ENCODE results near the gene MYH7B. TPM values are rescaled to one million over a fixed set of nuclear protein-coding genes. Genes with fewer than 3 reads are reported as not detected.

Gene MYH7B
- total RNA-seq, 2 donors from 2014 or later = 0.42 to 0.57 TPM

DNA sequence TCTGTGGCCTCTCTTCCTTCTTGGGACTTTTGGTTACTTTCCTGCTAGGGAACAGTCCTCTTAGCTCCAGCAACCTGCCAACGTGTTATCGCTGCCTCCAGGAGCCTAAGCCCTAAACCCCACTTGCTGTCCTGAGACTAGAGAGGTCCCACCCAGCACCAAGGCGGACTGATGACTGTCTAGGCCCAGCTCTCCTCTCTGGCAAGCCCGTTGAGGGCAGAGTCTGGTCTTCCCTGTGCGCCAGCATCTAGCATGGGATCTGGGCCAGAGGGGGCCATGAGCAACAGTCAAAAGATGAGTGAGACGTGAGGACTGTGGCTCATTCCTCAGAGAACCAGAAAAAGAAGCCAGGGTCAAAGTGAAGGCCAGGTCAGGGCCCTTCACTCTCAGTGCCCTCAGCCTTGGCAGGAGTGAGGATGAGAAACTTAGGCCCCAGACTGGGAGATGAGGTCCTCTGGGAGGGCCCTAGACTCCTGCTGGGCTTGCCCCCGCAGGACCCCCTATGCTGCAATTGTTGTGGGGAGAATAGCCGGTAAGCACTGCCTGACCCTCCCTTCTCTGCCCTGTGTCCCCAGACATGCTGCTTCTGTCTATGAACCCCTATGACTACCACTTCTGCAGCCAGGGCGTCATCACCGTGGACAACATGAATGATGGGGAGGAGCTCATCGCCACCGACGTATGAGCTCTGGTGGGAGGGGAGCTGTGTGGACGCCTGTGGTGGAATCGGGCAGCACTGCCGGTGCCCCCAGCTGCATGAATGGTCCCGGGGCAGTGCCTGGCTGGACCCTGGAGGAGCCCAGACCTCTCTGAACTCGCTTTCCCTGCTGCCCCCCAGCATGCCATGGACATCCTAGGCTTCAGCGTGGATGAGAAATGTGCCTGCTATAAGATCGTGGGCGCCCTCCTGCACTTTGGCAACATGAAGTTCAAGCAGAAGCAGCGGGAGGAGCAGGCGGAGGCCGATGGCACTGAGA is 30.9 kb downstream of the MYH7B start:
- intact Hi-C loops (cut with DNase I) = no loop called here
- no peak for DNase-seq (ENCODE audit: low spot score)

DNA sequence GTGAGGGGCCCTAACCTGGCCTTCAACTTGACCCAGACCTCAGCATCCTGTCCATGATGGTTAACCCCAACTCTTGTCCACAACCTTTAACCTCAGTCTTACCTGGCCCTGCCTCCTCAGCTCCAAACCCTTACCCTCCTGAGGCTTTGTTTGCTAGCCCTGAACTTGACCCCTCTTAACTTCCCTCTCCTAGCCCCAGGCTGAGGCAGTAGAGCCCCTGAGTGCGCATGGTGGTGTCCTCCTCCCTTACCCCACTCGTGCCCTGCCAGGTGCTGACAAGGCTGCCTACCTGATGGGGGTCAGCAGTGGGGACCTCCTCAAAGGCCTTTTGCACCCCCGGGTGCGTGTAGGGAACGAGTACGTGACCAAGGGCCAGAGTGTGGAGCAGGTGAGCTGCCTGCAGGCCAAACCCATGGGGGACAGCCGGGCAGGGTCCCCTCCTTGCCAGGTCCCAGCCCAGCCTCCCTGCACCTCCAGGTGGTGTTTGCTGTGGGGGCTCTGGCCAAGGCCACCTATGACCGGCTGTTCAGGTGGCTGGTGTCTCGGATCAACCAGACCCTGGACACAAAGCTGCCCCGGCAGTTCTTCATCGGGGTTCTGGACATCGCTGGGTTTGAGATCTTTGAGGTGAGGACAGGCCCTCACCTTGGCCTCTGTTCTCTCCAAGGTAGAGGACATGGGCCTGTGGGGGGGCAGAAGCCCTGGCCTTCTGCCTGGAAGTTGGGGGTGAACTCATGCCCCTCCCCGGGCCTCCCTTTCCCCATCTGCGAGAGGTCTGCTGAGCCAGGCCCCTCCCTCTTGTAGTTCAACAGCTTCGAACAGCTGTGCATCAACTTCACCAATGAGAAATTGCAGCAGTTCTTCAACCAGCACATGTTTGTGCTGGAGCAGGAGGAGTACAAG is 31.9 kb downstream of the MYH7B start:
- intact Hi-C loops (cut with DNase I) = no loop called here

DNA sequence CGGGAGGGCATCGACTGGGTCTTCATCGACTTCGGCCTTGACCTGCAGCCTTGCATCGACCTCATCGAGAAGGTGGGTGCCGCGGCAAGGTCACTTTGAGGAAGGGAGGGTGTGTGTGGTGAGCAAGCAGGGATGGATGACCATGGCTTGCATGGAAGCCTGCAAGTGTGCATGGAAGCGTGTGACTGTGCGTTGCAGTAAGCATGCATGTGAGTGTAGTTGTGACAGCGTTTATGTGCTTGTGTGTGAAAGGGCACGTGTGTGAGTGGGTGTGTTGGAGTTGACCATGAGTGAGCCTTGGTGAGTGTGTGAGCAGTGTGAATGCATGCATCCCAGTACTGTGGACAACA is 32.5 kb downstream of the MYH7B start:
- intact Hi-C loops (cut with DNase I) = no loop called here
- DNase-seq (ENCODE audit: low spot score) = no peak

More for the DNA sequence above, 31.9 kb downstream of the MYH7B start:
- DNase-seq (ENCODE audit: low spot score) = no peak

DNA sequence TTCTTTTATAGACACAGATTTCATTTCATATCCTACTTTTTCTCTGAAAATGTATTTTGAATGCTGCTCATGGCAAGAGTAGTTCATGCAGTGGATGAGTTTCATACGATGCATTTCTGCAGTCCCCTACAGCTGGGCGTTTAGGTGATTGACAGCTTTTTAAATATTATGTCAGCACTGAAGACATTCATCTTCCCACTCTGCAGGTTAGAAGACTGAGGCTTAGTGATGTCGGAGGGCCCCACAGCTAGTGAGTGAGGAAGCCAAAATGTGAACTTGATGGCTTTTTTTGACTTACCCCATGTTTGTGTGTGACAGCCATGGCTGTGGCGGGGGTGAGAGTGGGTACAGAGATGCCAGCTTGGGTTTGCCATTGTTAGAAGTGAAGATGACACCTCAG is 33.5 kb downstream of the MYH7B start:
- DNase-seq (ENCODE audit: low spot score) = no peak
- intact Hi-C loops (cut with DNase I) = no loop called here

DNA sequence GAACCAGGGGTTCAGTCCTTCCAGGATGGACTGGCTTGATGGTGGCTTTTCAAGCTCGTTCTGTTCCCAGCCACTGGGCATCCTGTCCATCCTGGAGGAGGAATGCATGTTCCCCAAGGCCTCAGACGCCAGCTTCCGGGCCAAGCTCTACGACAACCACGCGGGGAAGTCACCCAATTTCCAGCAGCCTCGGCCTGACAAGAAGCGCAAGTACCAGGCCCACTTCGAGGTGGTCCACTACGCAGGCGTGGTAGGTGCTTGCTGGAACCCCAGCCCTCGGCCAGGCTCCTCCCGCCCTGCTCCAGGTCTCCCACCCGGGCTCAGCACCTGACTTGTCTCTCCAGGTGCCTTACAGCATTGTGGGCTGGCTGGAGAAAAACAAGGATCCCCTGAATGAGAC is 34.0 kb downstream of the MYH7B start:
- no peak for DNase-seq (ENCODE audit: low spot score)
- intact Hi-C loops (cut with DNase I) = no loop called here

DNA sequence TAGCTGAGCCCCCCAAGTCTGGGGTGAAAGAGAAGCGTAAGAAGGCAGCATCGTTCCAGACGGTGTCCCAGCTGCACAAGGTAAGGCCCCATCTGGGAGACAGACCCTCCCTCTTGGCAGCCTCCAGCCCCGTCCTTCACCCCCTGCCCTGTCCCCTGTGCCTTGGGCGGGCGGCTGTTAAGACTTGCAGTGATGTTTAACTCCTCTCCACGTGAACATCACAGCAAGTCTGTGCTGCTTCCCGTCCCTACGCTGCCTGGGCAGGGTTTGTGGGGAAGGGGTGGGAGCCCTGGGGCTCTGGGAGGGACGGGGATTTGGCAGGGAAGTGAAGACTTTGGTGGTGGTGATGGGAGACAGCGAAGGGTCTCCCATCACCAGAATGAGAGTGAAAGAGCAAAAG is 34.6 kb downstream of the MYH7B start:
- intact Hi-C loops (cut with DNase I) = no loop called here
- DNase-seq (ENCODE audit: low spot score) = no peak

DNA sequence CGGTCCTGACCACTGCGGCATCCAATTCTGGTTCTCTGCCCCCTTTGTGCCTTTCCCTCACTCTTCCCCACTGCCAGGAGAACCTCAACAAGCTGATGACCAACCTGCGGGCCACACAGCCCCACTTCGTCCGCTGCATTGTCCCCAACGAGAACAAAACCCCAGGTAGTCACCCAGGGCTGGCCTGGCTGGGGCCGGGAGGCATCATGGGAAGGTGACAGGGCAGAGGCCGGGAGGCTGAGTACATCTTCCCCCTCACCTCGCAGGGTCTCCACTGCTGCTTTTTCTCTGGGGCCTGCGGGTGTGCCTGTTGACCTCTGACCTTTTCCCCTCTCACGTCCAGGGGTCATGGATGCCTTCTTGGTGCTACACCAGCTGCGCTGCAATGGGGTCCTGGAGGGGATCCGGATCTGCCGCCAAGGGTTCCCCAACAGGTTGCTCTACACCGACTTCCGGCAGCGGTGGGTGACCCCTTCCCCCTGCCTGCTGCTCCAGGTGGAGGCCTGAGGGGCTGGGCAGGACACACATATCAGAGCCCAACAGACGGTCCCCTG is 35.1 kb downstream of the MYH7B start:
- intact Hi-C loops (cut with DNase I) = no loop called here
- no peak for DNase-seq (ENCODE audit: low spot score)

DNA sequence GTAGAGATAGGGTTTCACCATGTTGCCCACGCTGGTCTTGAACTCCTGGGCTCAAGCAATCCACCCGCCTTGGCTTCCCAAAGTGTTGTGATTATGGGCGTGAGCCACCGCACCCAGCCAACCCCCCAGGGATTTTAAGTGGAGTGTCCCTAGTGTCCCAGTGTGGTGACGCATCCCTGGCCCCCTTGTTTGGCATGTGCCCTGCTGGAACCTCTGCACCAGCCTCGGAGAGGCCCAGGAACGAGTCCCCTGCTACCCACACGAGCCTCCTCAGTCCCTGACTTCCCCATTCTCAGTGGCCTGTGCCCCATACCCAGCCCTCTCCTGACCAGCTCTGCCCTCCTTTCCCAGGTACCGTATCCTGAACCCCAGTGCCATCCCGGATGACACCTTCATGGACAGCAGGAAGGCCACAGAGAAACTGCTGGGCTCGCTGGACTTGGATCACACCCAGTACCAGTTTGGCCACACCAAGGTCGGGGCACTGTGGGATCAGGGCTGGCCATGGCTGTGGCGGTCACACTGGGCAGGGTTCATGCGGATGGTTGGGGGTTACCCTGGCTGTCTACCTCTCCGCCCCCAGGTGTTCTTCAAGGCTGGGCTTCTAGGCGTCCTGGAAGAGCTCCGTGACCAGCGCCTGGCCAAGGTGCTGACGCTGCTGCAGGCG is 37.2 kb downstream of the MYH7B start:
- intact Hi-C loops (cut with DNase I) = no loop called here
- no peak for DNase-seq (ENCODE audit: low spot score)

DNA sequence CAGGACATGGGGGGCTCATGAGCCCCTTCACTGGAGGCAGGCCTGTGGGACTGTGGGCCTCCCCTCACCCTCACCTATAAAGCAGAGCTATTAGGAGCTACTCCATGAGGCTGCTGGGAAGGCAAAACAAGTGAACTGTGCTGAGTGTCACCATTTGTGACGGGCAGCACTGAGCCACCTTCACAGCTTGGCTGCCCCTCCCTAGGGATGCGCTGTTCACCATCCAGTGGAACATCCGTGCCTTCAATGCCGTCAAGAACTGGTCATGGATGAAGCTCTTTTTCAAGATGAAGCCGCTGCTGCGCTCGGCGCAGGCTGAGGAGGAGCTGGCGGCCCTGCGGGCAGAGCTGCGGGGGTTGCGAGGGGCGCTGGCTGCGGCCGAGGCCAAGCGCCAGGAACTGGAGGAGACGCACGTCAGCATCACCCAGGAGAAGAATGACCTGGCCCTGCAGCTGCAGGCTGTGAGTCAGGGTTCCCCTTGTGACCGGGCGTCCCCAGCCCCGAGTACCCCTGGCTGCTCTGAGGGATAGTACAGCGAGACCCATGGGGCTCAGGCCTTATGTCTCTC is 38.4 kb downstream of the MYH7B start:
- intact Hi-C loops (cut with DNase I) = no loop called here
- DNase-seq (ENCODE audit: low spot score) = no peak

DNA sequence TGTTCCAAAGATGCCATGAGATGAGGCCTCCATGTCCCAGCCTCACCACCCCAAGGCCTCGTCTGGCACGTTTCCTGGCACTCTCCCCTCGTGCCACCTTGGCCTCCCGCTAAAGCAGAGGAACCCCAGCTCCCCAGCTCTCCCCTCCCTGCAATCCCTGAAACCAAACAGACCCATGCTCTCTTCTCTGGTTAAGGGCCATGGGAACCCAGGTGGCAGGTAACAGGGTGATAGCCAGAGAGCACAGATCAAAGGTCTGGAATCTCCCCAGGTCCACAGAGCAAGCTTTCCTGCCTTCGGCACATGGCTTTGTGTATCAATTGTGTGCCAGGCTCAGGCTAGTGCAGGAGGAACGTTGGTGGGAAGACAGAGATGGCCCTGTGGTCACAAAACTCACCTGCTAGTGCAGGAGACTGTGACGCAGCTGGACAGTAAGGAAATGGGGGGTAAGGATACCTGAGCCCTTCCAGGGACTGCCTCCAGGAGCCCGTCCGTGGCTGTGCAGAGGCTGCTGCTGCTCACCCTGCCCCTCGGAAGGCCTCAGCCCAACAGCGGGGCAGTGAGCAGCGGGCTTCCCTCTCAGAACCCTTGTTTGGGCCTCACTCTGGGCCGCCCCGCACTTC is 39.0 kb downstream of the MYH7B start:
- DNase-seq (ENCODE audit: low spot score) = no peak
- intact Hi-C loops (cut with DNase I) = loop anchor here in 1 of 2 donors (5.0 kb wide), 1 partner anchor 1338 kb away; no protein-coding TSS in a partner anchor

DNA sequence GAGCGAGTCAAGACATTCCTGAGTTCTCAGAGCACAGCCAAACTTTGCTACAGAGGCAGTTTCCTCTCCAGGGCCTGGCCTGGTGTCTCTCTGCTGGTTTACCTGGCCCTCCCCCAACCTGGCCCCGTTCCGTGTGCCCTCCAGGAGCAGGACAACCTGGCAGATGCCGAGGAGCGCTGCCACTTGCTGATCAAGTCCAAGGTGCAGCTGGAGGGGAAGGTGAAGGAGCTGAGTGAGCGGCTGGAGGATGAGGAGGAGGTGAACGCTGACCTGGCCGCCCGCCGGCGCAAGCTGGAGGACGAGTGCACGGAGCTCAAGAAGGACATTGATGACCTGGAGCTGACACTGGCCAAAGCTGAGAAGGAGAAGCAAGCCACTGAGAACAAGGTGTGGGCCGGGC is 39.5 kb downstream of the MYH7B start:
- intact Hi-C loops (cut with DNase I) = loop anchor here in 1 of 2 donors (5.0 kb wide), 1 partner anchor 1337 kb away; no protein-coding TSS in a partner anchor
- DNase-seq (ENCODE audit: low spot score) = no peak

DNA sequence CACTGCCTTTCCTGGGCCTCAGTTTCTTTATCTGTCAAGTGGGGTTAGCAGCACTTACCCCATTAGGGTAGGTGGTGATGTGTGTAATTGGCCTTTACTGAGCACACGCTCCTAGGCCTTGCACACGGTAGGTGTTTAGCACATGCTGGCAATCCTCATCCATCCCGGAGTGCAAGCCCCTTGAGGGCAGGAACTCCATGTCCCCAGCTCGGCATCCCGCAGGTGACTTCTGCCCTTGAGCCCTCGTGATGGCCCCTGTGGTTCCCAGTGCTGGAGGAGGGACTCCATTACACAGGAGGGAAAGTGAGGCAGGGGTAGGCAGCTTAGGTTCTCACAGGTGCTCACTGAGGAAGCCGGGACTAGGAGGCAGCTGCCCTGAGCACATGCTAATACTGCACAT is 40.0 kb downstream of the MYH7B start:
- intact Hi-C loops (cut with DNase I) = loop anchor here in 1 of 2 donors (5.0 kb wide), 1 partner anchor 1337 kb away; no protein-coding TSS in a partner anchor

DNA sequence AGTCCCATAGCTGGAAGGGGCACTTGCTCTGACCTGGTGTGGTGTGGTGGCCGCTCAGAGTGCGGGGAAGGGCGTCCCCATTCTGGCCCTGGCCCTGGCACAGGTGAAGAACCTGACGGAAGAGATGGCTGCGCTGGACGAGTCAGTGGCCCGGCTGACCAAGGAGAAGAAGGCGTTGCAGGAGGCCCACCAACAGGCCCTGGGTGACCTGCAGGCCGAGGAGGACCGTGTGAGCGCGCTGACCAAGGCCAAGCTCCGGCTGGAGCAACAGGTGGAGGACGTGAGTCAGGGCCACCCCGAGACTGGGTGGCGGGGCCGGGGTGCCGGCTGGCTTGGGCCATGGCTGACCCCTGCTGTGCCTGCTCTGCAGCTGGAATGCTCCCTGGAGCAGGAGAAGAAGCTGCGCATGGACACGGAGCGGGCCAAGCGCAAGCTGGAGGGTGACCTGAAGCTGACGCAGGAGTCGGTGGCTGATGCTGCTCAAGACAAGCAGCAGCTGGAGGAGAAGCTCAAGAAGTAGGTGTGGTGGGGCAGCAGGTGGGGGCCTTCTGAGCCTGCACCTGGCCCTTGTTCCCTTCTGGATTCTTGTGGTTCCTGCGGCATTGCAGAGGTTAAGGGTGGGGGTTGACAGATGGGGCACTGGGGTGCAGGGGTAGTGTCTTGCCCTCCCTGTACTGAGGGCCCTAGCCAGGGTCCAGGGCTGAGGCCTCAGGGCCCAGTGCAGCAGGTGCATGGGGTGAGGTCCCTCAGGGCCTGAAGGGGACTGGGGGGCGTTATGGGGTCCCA is 40.8 kb downstream of the MYH7B start:
- no peak for DNase-seq (ENCODE audit: low spot score)
- intact Hi-C loops (cut with DNase I) = loop anchor here in 1 of 2 donors (5.0 kb wide), 1 partner anchor 1336 kb away; no protein-coding TSS in a partner anchor

More for the DNA sequence above, 40.0 kb downstream of the MYH7B start:
- no peak for DNase-seq (ENCODE audit: low spot score)

DNA sequence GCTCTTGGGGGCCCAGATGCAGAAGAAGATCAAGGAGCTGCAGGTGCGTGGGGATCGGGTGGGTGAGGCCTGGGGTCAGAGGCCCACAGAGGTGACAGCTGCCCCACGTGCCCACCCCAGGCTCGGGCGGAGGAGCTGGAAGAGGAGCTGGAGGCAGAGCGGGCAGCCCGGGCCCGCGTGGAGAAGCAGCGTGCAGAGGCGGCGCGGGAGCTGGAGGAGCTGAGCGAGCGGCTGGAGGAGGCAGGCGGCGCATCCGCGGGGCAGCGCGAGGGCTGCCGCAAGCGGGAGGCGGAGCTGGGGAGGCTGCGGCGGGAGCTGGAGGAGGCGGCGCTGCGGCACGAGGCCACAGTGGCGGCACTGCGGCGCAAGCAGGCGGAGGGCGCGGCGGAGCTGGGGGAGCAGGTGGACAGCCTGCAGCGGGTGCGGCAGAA is 41.5 kb downstream of the MYH7B start:
- intact Hi-C loops (cut with DNase I) = loop anchor here in 1 of 2 donors (5.0 kb wide), 1 partner anchor 1335 kb away; no protein-coding TSS in a partner anchor
- DNase-seq (ENCODE audit: low spot score) = no peak

DNA sequence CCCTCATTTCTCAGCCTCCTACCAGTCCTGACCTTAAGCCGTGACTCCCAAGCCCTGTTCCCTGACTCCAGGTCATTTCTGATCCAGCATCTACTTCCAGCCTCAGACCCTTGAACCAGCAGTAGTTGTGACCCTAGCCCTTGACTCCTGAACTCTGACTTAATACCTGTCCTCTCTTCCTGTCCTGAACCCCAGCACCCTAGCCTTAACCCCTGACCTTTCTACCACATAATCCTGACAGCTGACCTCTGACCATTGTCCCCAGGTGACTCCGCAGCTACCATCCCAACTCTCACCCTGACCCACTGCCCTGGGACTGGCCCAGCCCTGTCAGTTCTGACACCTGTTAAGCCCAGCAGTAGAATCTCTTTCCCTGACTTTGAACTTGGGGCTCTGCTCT is 42.1 kb downstream of the MYH7B start:
- DNase-seq (ENCODE audit: low spot score) = no peak
- intact Hi-C loops (cut with DNase I) = loop anchor here in 1 of 2 donors (5.0 kb wide), 1 partner anchor 1335 kb away; no protein-coding TSS in a partner anchor

DNA sequence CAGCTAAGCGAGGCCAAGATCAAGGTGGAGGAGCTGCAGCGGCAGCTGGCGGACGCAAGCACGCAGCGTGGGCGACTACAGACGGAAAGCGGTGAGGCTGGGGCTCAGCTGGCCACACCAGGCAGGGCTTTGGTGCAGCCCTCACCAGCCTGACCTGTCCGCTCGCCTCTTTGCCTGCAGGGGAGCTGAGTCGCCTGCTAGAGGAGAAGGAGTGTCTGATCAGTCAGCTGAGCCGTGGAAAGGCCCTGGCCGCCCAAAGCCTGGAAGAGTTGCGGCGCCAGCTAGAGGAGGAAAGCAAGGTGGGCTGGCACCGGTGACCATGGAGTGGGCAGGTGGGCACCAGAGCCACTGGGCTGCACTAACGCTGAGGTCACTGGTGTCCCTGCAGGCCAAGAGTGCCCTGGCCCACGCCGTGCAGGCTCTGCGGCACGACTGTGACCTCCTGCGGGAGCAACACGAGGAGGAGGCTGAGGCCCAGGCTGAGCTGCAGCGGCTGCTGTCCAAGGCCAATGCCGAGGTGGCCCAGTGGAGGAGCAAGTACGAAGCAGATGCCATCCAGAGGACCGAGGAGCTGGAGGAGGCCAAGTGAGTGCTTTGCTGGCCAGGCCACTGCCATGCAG is 42.8 kb downstream of the MYH7B start:
- DNase-seq (ENCODE audit: low spot score) = no peak
- intact Hi-C loops (cut with DNase I) = loop anchor here in 1 of 2 donors (5.0 kb wide), 1 partner anchor 1334 kb away; no protein-coding TSS in a partner anchor

DNA sequence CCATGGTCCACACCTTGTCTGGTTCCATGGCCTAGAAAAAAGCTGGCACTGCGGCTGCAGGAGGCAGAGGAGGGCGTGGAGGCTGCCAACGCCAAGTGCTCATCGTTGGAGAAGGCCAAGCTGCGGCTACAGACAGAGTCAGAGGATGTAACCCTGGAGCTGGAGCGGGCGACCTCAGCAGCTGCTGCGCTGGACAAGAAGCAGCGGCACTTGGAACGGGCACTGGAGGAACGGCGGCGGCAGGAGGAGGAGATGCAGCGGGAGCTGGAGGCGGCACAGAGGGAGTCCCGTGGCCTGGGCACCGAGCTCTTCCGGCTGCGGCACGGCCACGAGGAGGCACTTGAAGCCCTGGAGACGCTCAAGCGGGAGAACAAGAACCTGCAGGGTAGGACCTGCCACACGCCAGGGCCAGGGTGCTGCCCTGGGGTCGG is 43.4 kb downstream of the MYH7B start:
- no peak for DNase-seq (ENCODE audit: low spot score)
- intact Hi-C loops (cut with DNase I) = loop anchor here in 1 of 2 donors (5.0 kb wide), 1 partner anchor 1333 kb away; no protein-coding TSS in a partner anchor
